Measurements from ENCODE around the gene ACTG2.

Gene ACTG2

DNA sequence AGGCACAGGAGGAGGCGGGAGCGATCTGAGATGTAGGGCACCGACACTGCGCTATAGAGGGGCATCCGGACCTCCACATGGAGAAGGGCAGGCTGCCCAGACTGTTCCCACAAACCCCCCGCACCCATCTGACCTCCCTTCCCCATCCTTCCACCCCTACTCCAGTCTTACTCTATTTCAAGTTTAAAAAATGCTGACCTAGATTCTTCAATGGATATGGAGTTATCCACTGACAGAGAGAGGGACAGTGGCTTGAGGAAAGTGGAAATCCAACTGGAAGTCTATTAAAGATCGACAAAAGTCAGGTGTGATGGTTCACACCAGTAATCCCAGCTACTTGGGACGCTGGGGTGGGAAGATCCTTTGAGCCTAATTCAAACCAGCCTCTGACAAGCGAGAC is 28.8 kb downstream of the ACTG2 start:
- H3K4me3 ChIP-seq (ENCODE audit: low read depth, low read length): no peak overlapping the region
- TF ChIP-seq, protein P1, sequence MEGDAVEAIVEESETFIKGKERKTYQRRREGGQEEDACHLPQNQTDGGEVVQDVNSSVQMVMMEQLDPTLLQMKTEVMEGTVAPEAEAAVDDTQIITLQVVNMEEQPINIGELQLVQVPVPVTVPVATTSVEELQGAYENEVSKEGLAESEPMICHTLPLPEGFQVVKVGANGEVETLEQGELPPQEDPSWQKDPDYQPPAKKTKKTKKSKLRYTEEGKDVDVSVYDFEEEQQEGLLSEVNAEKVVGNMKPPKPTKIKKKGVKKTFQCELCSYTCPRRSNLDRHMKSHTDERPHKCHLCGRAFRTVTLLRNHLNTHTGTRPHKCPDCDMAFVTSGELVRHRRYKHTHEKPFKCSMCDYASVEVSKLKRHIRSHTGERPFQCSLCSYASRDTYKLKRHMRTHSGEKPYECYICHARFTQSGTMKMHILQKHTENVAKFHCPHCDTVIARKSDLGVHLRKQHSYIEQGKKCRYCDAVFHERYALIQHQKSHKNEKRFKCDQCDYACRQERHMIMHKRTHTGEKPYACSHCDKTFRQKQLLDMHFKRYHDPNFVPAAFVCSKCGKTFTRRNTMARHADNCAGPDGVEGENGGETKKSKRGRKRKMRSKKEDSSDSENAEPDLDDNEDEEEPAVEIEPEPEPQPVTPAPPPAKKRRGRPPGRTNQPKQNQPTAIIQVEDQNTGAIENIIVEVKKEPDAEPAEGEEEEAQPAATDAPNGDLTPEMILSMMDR (IDR thresholded peaks at IDR 0.05; ENCODE audit: borderline replicate concordance, insufficient read depth, low read depth, low read length): no peak

DNA sequence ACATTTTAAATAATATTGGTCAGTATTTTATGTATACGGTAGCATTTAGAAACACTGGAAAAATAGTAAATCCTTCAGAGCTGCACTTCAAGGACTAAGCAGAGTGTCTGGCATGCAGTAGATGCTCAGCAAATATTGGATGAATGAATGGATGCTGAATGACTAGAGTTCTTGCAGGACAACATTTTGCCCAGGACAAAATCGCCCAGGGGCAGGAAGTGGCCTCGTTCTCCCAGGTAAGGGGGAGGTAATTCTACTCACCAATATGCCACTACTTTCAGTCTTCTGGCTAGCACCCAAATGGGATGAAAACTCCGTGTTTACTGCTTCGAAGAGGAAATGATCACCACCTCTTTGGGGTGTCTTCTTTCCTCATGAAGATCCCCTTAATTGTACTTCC is 29.9 kb downstream of the ACTG2 start:
- TF ChIP-seq, protein P1 (IDR thresholded peaks at IDR 0.05; ENCODE audit: borderline replicate concordance, insufficient read depth, low read depth, low read length): no peak
- no peak overlapping the region for H3K4me3 ChIP-seq (ENCODE audit: low read depth, low read length)

DNA sequence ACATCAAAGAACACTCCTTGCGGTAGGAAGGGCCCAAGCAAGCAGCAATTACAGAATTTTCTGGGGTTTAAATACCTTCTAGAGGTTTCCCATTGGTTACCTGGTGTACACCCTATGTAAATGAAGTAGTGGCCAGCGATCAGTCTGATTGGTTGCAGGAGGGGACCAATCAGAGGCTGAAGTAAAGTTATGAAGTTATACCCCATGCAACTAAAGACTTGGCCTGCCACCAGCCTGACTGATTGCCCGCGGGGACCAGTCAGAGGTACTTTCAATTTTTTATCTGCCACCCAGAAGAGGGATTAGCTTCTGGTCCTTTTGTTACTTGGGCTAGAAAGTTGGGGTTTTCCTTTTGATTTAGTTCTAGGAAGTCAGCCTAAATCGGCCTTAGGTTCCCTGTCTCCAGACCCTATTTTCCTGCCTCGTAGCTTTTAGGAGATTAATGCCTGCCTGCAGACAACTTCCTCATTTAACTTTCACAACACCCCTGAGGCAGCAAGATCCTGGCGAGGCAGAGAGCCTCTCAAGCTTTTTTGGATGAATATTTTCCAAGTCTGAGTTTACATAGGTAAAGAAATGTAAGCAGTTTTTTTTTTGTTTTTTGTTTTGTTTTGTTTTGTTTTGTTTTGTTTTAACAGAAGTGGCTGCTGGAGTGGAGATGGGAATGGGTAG is 32.4 kb downstream of the ACTG2 start:
- TF ChIP-seq, protein P1 (IDR thresholded peaks at IDR 0.05; ENCODE audit: borderline replicate concordance, insufficient read depth, low read depth, low read length): no peak
- no peak overlapping the region for H3K4me3 ChIP-seq (ENCODE audit: low read depth, low read length)

DNA sequence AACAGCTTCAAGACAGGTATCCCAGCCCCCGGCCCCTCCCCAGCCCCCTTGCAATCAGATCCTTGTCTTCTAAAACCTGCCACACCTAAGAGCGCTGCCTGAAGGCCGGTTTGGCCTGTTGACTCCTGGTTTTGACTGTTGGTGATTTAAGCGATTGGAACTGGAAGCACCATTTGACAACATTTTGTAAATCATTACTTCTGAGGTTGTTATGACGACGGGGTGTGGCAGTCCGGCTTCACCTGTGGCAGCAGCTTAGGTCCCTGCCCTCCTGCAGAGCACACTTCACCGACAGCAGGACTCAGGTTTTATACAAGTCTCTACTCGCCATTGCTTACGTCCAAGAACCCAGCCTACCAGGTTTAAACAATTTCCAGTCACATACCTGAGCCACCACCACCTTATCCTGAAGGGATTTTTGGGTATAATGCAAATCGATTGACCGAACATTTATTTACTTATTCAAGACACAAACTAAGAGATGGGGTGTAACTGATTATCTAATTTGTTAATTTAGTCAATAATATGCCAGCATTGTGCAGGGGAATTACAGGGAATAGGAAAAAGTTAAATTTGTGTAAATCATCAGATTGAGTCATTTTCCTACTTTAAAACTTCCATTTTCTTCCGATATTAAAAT is 33.2 kb downstream of the ACTG2 start:
- TF ChIP-seq, protein P1 (IDR thresholded peaks at IDR 0.05; ENCODE audit: borderline replicate concordance, insufficient read depth, low read depth, low read length): no peak
- H3K4me3 ChIP-seq (ENCODE audit: low read depth, low read length): no peak overlapping the region

GRCh38 chr2:73926493-73927327 is 33.9 kb downstream of the ACTG2 start, which contains the start of gene DGUOK:
Gene DGUOK (plus strand): TSS chr2:73926880. CDS start chr2:73926911, 31 bp downstream.
- H3K4me3 ChIP-seq (ENCODE audit: low read depth, low read length): peak within 1 kb of the TSS; percentile 75
- TF ChIP-seq, protein P1 (IDR thresholded peaks at IDR 0.05; ENCODE audit: borderline replicate concordance, insufficient read depth, low read depth, low read length): no peak

- H3K4me3 ChIP-seq (ENCODE audit: low read depth, low read length): peak overlapping the region; percentile 75
- TF ChIP-seq, protein P1 (IDR thresholded peaks at IDR 0.05; ENCODE audit: borderline replicate concordance, insufficient read depth, low read depth, low read length): no peak
These were observed 34.5 kb downstream of the ACTG2 start for GRCh38 chr2:73927344-73927743.

Measured in GM12875 (cell line).